Measurements from ENCODE around the gene TICAM1. TPM values are rescaled to one million over a fixed set of nuclear protein-coding genes. Genes with fewer than 3 reads are reported as not detected.

TICAM1 gene
- total RNA-seq, 1 experiment from 2014 or later, result 0.48 TPM

DNA sequence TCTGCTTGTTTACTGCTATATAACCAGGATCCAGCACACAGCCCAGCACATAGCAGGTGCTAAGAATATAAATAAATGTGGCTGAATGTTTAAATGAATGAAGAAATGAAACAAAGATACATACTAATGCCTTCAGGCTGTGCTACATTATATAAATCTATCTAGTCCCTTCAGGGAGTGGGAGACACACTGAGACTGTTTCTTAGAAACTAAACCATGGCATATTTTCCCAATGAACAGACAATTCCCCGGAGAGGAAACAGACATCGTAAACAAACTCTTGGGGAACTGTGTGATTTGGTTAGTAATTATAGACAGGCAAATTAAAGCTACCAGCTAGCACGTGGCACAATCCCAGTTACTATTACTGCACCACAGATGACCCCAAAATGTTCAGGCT is 49.7 kb downstream of the TICAM1 start:
- Histone ChIP-seq H3K14ac (ENCODE audit: insufficient read depth, low read length) (no peak overlapping the region), H3T11ph (ENCODE audit: low read length) (no peak overlapping the region), H2AK5ac (ENCODE audit: insufficient read length, low read length) (no peak overlapping the region), H4K91ac (ENCODE audit: insufficient read length, low read depth, low read length) (no peak overlapping the region), H3K79me2 (ENCODE audit: insufficient read depth, low read length) (no peaks in the 10 kb centered on the region), H3K23me2 (ENCODE audit: insufficient read length, low read depth, low read length, poor library complexity, severe bottlenecking) (no peaks in the 10 kb centered on the region), H3K23ac (ENCODE audit: insufficient read length, low read depth, low read length) (no peak overlapping the region), H2BK120ac (ENCODE audit: low read depth, low read length, poor library complexity, severe bottlenecking) (no peak overlapping the region), H4K5ac (ENCODE audit: insufficient read length, low read depth, low read length) (no peak overlapping the region), H2BK15ac (ENCODE audit: low read depth, low read length) (no peak overlapping the region), H4K8ac (replicated peaks; ENCODE audit: insufficient read length, low read depth, low read length) (no peak overlapping the region), H3K4me1 (ENCODE audit: insufficient read depth, low read length) (no peaks in the 10 kb centered on the region), H3K9me3 (ENCODE audit: control insufficient read depth, low read depth, low read length) (no peaks in the 10 kb centered on the region), H3K27me3 (ENCODE audit: insufficient read depth, low read length) (no peaks in the 10 kb centered on the region), H3K18ac (ENCODE audit: insufficient read length, low read depth, low read length) (no peak overlapping the region), H3K9ac (ENCODE audit: extremely low read depth, insufficient read length, low read length) (no peak overlapping the region), H2AFZ (ENCODE audit: low read length) (no peak overlapping the region), H3K4ac (ENCODE audit: low read depth, low read length) (no peak overlapping the region), H4K20me1 (ENCODE audit: control insufficient read depth, insufficient read depth, insufficient read length) (no peaks in the 10 kb centered on the region), H2BK20ac (ENCODE audit: low read depth, low read length, poor library complexity, severe bottlenecking) (no peak overlapping the region), H2BK5ac (ENCODE audit: insufficient read length, low read length) (no peak overlapping the region), H3K56ac (ENCODE audit: insufficient read length, low read depth, low read length) (no peak overlapping the region), H3K27ac (ENCODE audit: insufficient read length, low read depth, low read length) (no peak overlapping the region), H3K4me2 (ENCODE audit: insufficient read depth, insufficient read length, low read length) (no peak overlapping the region), H3K79me1 (ENCODE audit: insufficient read depth, low read depth, low read length, poor library complexity, severe bottlenecking) (no peaks in the 10 kb centered on the region), H2BK12ac (ENCODE audit: insufficient read length, low read depth, low read length) (no peak overlapping the region)
- no peak overlapping the region for H3K27ac Mint-ChIP-seq
- no peak for TF ChIP-seq CTCF (conservative IDR thresholded peaks at IDR 0.05)
- peaks cover 0 to 5% of the 10 kb centered on the region in 2 experiments; a peak in 3 of 5 replicates for H3K9me3 Mint-ChIP-seq
- no peaks in the 10 kb centered on the region for H3K36me3 Mint-ChIP-seq (ENCODE audit: insufficient read depth in 1 of 3, low read depth in 3 of 3)
- WGBS (ENCODE audit: extremely low coverage, insufficient read length, low lambda C conversion rate), result no CpG with 5 or more reads among the region's 3 CpGs
- no peak for DNase-seq
- H3K27me3 Mint-ChIP-seq (ENCODE audit: low read depth), result peaks cover 25% of the 10 kb centered on the region
- H3K4me1 Mint-ChIP-seq, result no peaks in the 10 kb centered on the region; a peak in 1 of 4 replicates
- H3K4me3 Mint-ChIP-seq, result no peak overlapping the region
